NCI-H2227 treated with DMSO at 0.1 percent for 48 hours (cell line): ENCODE results near the gene RAP1A.

ENCODE experiments used
- DNase-seq: peaks from one replicate; lab custom pipeline; 2025; lab: John Stamatoyannopoulos, UW

The RAP1A gene

DNA sequence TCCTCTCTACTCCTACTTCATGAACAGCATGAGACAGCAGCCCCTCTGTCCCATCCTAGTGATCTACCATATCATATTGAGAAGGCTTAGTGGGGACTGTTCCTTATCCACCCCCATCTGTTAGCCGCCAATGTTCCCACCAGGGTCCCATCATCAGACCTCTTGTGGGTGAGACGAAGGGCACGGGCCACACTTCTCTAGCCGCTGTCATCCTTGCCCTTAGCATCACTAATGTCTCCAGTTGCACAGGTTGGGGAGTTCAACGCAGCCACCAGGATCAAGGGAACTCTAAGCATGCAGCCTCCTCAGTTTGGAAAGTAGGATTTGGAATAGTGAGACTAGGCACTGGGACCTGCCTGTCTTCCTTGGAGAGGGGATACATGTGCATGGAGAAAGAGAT, 99.5 kb downstream of the RAP1A start:
- DNase-seq, result no peak

GRCh38 chr1:111719674-111720132, 100.1 kb downstream of the RAP1A start:
- no peak for DNase-seq

- no peak for DNase-seq
These were observed 100.8 kb downstream of the RAP1A start for GRCh38 chr1:111720274-111720976.

DNA sequence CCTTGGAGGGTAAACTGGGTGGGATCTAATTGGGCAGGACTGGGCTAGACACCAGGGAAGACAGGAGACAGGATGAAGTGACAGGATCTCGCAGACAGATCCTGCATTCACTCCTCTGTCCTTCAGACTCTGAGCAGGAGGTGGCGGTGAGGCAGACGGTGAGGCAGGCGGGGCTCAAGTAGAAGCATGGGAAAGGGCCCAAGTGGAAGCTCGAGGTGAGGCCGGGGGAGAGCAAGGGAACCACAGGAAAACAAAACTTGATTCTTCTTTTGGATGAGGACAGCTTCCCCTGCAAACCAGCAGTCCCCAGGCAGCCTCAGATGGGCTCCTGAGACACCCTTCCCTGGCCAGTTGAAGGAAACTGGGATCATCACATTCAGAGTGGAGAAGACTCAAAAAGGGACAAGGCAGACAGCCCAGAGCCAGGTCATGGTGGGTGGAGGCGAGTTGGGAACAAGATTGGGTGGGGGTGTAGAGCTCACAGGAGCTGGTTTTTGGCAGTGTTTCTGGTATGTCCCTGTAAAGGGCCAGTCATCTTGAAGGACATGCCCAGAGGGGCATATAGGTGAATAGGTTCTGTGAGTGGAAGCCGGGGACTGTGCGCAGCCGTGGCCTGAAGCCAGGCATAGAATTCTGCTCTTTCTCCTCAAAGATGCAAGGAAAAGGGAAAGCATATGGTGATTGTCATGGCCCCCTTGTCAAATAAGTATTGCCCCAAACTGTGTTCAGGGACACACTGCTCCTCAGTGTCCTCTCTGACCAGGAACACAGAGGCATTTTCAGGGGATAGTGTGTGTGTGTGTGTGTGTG, 101.6 kb downstream of the RAP1A start:
- no peak for DNase-seq

GRCh38 chr1:111723091-111723806, 103.7 kb downstream of the RAP1A start:
- no peak for DNase-seq

GRCh38 chr1:111723871-111724270, 104.3 kb downstream of the RAP1A start:
- DNase-seq, result no peak

- DNase-seq, result peak; percentile 52
These were observed 105.6 kb downstream of the RAP1A start for GRCh38 chr1:111725192-111725591.

DNA sequence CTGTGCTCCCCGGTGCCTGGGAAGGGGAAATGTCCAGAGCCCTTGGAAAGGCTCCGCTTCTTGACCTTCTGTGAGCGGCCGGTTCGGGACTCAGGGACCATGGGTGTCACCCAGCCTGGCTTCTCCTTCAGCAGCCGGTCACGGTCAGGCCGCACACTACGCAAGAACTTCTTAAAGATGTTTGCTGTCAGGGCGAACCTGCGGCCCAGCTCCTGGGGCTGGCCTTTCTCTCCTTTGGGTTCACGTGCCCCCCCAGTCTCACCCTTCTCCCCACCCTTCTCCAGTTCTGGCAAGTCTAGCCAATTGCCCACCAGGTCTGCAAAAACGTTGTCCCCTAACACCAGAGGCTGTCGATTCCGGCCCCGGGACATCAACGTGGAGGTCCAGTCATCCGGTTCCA, 107.5 kb downstream of the RAP1A start:
- no peak for DNase-seq

DNA sequence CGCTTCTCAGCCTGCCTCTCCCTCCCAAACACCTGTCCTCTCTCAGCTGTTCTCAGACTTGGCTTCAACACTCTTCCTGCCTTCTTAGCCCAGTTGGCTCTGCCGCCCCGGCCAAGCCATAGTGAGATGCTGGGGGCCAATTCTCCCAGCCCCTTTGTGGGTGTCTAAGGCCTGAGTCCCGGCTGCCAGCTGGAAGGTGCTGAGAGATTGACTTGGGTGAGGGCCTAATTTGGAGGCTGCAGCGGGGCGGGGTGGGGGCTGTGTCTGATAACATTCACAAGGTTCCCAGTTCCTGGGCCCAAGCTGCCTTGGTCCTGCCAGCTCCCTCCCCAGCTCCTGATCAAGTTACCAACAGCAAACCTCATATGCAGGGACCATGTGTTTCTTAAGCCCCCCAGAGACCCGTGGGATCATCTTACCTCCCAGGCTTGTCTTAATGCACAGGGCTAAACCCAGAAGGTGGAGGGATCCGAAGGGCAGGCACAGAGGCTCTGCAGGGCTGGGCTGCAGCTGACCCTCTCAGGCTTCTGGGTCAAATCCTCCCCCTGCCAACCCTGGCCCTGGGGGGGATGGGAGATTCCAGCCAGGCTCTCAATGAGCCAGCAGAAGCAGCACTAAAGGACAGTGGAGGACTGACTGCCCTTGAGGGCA, 109.8 kb downstream of the RAP1A start:
- DNase-seq, result no peak

GRCh38 chr1:111729946-111730681, 110.5 kb downstream of the RAP1A start:
- DNase-seq, result no peak

DNA sequence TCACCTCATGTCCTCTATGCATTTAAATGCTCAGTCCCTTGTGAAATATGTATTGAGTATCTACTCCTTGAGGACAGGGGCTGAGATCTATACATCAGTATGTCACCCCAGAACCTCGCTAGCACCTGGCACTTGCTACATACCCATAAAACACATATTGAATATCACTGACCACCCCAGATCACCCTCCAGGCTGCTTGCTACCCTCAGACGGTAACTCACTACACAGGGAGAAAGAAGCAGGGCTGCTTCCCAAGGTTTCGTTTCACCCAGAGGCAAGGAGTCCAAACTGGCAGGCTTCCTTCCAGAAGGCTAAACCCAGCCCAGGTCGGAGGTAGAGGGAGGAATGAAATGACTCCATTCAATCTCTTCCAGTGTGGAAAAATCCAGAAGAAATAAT, 111.1 kb downstream of the RAP1A start:
- DNase-seq, result no peak

GRCh38 chr1:111731956-111732355, 112.4 kb downstream of the RAP1A start:
- DNase-seq, result no peak

DNA sequence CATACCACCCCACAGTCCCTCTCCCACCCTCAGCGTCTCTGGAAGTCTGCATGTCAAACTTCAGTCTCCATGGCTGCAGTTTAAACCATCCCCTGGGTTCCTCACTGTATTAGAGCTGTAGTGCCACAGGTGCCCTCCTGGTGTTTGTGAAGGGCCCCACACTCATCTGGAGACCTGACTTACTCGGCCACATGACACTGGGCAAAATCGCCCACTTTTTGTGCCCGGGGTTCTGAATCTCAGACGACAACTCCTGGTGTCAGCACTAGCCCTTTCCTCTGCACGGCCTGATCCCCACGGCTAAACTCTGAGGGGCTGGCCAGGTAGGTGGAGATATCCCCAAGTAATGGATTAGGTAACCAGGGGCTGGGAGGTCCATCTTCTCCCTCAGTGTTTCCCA, 113.1 kb downstream of the RAP1A start:
- no peak for DNase-seq

- DNase-seq, result no peak
These were observed 113.8 kb downstream of the RAP1A start for GRCh38 chr1:111733183-111733991.

- DNase-seq, result no peak
These were observed 114.4 kb downstream of the RAP1A start for GRCh38 chr1:111733992-111734341.

DNA sequence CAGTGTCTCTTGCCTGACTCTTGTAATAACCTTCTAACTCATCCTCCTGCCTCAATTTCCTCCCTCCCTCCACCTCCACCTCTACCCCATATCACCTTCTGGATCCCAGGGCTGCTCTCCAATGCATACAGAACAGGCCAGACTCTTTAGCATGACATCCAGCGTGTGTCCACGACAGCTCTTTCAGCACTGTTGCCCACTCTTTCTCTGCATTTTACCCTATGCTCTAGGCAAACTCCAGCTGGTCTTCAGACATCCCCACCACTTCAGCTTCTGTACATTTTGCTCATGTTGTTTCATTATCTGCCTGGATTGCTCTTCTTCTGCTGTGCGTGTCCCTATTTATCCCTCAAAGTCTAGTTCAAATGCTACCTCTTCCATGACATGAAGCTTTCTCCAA, 114.8 kb downstream of the RAP1A start:
- DNase-seq, result no peak

DNA sequence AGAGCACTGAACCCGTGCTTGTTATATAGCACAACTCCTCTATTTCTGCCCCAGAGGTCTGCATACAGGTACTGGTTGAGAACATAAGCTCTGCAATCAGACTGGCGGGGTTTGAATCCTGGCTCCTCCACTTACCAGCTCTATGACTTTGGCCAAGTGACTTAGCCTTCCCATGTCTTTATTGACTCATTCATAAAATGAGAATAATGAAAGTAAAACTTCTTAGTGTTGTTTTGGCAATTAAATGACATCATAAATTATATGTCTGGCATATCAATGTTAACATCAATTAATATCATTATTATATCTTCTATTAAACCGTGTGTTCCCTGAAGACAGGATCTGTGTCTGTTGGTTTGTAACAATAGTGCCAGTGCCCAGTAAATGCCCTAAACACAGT, 115.3 kb downstream of the RAP1A start:
- DNase-seq, result no peak

DNA sequence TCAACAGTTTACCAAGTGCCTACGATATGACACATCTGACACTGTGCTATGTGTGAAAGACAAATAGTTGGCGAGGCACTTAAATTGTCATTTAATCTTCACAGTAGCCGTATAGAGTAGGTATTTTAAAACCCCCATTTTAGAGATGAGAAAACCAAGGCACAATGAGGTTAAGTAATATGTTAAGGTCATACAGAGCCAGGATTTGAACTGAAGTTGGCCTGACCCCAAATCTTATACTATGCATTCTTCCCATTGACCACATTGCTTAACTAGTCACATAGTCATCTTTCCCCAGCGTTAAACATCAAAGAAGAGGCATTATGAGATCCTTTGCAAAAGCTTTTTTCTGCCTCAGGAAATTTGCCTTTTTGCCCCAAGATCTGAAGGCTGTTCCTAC, 115.7 kb downstream of the RAP1A start:
- DNase-seq, result no peak

DNA sequence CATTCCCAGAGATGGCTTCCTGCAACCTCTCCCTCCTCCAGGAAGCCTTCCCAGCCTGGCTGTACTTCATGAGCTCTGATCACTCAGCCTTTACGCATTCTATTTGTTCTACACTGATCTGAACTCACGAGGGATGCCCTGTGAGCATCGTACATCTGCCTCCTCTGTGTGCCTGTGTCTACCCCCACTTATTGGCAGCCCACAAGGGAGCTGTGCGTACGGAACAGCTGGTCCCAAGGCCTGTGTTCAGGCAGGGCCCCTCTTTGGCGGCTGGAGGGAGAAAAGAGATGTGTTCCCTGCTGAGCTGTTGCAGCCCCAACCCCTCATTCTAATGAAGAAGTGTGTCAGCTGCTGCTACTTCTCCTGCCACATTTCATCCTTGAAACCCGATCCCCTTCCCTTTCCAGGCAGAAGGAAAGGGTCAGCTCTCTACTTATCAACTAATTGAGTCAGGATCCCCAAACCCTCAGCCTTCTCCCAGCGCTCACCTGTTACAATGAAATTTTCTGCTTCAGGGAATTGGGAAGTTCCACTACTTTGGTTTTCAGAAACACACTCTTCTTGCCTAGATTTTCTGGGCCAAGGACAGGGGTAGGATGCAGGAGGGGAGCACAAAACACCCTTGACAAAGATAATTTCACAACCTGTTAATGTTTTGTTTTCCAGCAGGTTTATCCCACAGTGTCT, 116.4 kb downstream of the RAP1A start:
- peak; percentile 6 for DNase-seq

GRCh38 chr1:111736548-111737215, 117.1 kb downstream of the RAP1A start:
- DNase-seq, result no peak
